K562 (cell line): Measurements from ENCODE around the gene IL4I1.

ENCODE experiments used
- BCL6 ChIP-seq: fragments of 250-450 bp; sonication (Bioruptor Pico); IDR thresholded peaks from 2 replicates; pipeline ENCODE4 v1.4.0; 2020
- CTBP1 ChIP-seq: fragments of 450-650 bp; IDR thresholded peaks from 2 replicates; pipeline ENCODE4 v1.6.1; 2016; ENCODE audit warnings: borderline replicate concordance
- HDAC6 ChIP-seq: IDR thresholded peaks from 2 replicates; pipeline ENCODE4 v1.6.1; 2012; ENCODE audit warnings: low read depth, mild to moderate bottlenecking, control low read depth, inconsistent platforms, low read length, moderate library complexity
- NR1H2 ChIP-seq: sonication (generic); formaldehyde crosslinking; IDR thresholded peaks from 2 replicates; pipeline ENCODE4 v1.4.0; 2020; ENCODE audit warnings: mild to moderate bottlenecking, missing genetic modification reagents
- ZBTB1 ChIP-seq: sonication (generic); formaldehyde crosslinking; IDR thresholded peaks from 2 replicates; pipeline ENCODE4 v1.8.1; 2023; ENCODE audit warnings: missing genetic modification reagents, low read depth, mild to moderate bottlenecking, borderline replicate concordance
- ZNF274 ChIP-seq: IDR thresholded peaks from 2 replicates; pipeline ENCODE4 v1.6.1; 2011; ENCODE audit warnings: low read depth, mild to moderate bottlenecking, low read length, moderate library complexity, borderline replicate concordance
- TF ChIP-seq, protein P1 (sequence below): sonication (generic); formaldehyde crosslinking; IDR thresholded peaks from 2 replicates; pipeline ENCODE4 v1.8.0; 2023; ENCODE audit warnings: mild to moderate bottlenecking, missing genetic modification reagents

DNA sequence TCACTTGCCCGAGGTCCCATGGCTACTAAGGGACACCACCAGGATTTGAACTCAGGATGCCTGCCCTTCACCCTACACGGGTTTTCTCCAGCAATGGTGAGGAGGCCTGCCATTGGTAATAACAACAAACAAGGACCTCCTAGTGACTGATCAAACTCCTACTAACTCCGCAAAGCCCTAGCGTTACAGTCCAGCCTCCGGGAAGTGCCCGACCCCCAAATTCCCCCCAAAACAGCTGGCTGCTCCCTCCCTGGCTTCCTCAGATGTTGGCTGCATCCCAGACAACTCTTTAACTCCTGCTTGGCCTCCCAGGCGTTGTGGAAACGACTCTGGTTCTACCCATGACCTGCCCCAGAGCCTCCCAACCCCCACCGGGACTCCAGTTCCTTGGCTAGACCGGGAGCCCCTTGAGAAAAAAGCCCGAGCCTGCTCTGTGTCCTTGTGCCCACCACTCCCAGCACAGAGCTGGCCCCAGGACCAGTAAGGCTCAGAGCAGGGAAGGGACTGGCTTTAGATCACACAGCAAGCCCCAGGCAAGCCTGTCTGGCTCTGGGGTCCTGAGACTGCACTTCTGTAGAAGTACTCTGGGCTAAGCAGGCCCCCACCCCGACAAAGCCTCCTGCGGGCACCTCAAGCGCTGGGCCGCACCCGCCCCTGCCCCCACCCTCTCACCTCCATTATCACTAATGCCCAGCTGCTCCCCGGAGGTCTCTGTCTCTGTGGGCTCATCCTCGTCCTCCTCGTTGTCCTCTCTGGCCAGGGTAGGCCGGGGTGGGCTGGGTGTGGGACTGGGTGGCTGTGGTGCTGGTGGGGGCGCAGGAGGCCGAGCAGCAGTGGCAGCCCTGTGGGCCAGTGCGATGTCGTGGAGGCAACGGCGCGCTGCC is 24.2 kb downstream of the IL4I1 start:
- no peak for TF ChIP-seq ZBTB1
- TF ChIP-seq, protein P1, sequence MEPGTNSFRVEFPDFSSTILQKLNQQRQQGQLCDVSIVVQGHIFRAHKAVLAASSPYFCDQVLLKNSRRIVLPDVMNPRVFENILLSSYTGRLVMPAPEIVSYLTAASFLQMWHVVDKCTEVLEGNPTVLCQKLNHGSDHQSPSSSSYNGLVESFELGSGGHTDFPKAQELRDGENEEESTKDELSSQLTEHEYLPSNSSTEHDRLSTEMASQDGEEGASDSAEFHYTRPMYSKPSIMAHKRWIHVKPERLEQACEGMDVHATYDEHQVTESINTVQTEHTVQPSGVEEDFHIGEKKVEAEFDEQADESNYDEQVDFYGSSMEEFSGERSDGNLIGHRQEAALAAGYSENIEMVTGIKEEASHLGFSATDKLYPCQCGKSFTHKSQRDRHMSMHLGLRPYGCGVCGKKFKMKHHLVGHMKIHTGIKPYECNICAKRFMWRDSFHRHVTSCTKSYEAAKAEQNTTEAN (CRISPR knock-in tag) = no peak
- TF ChIP-seq NR1H2 (CRISPR knock-in tag) = no peak
- no peak for TF ChIP-seq CTBP1
- no peak for TF ChIP-seq ZNF274
- TF ChIP-seq HDAC6 = no peak
- TF ChIP-seq BCL6 (CRISPR knock-in tag) = no peak
